Measurements from ENCODE around the gene RTN4IP1. TPM values are rescaled to one million over a fixed set of nuclear protein-coding genes. Genes with fewer than 3 reads are reported as not detected.
"Not testable (repeated sequence)": the region's sequence is repeated elsewhere in the genome, so short reads cannot be mapped to it uniquely, and the experiment has no call there.

RTN4IP1 gene
- total RNA-seq, 1 donor from 2014 or later: 9.0 TPM

DNA sequence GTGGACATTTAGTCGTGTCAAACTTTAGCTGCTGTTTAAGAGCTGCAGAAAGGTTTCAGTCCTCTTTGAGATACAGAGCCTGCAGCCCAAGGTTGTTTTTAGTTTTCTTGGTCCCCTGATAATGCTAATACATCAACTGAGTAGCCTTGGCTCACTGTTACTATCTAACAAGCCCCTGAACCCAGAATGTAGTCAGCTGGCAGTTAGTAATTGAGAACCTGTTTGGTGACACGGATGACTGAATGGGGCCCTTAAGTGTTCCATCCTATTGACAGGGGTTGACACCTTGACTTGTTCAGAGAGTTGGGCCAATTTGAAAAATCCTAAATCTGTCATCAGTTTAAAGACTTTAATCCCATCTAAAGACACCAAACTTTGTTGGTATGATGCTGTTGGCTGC lies 2.8 kb downstream of the RTN4IP1 start:
- DNase-seq: no peak

DNA sequence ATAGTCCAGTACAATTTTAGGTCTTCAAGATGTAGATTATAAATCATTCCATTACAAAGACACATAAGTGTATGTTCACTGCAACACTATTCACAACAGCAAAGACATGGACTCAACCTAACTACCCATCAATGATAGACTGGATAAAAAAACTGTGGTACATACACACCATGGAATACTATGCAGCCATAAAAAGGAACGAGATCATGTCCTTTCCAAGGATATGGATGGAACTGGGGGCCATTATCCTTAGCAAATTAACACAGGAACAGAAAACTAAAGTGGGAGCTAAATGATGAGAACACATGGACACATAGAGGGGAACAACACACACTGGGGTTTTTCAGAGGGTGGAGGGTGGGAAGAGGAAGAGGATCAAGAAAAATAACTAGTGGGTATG lies 6.3 kb downstream of the RTN4IP1 start:
- no peak for DNase-seq

DNA sequence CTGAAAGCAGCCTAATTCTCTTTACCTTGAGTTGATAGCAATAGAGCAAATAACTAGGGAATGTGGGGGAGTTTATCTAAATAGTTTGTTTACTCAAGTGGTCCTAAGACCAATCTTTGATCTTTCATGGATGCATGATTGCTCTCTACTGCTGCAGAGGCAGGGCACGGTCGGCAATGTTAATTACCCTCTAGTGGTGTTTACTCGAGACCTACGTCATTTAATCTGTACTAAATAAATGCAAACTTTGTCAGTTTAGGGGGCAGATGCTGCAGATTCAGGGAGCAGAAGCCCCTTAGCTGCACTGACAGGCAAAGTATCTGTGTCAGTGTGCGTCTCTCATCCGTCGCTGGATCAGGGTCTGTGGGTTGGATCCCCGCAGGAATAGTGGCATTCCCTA lies 6.9 kb downstream of the RTN4IP1 start:
- no peak for DNase-seq

DNA sequence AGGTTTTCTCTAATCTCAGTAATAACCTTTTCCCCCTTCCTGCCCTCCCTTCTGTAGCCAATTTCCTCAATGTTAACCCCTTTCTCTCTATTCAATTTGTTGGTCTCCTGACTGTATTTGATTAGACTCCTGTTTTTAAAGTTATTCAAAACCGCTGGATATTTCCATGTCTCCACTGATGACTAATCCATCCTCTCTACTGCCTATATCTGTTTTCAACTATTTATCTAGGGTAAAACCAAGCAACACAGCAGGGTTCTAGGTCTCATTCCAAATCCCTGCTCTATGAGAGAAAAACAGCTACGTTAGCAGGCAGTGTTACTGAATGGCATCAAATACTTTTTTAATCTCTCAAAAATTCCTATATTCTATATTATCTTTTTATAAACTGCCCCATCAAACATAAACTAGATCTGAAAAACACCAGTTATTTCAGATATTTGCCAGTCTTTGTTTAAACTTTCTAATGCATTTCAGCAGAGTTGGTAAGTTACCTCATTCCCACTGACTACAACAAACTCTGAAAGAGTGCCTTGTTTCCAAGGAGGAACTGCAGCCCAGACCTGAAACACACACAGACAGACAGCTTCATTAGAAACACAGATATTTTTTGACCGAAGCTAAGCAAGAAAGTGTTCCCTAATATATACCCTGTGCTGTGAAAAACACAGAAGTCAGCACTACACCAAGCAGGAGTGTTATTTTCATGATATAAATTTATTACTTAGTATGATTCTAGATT lies 8.2 kb downstream of the RTN4IP1 start:
- DNase-seq: no peak

DNA sequence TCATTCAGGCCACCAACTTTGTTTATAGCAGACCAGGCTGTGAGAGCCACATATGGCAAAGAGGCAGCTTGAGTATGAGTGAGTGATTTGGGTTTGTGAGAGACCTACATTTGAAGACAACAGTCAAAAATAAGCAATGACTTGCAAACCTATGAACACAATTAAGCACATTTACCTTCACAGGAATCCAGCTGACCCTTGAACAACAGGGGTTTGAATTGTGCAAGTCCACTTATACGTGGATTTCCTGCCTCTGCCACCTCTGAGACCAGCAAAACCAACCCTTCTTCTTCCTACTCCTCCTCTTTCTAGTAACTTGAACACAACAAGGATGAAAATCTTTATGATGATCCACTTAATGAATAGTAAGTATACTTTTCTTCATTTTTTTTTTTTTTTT lies 10.1 kb downstream of the RTN4IP1 start:
- no peak for DNase-seq

DNA sequence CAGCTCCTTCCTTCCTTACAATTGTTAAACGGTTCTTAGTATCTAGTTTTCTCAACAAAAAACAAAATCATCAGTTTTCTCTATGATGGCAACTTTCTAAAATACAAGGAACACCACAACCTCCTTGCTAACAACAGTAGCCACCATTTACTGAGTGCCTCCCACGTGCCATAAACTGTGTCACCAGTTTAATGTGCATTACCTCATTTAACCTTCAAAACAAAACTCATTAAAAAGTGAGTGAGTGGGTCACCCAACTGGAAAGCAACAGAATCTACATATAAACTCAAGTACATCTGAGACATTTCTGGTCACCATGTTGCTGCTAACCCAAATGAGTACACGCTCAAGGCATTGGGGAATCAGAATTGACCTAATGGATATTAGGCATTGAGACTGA lies 11.0 kb downstream of the RTN4IP1 start:
- no peak for DNase-seq

DNA sequence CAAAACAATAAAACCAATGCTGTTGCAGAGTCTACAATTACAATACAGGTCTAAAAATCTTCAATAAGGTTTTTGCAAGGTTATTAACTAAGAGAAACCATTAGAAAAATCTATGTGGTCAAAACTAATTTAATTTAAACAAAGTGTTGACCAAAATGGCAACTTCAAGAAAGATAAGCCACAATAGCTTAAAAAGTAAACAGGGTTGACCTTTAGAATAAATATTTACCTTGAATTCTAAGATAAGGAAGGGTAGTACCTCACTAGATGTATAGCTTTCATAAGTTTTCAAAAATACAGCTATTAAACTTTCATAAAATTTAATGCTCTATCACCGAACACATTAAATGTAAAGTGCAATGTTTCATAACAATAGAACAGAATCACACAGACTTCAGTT lies 11.4 kb downstream of the RTN4IP1 start:
- DNase-seq: no peak

DNA sequence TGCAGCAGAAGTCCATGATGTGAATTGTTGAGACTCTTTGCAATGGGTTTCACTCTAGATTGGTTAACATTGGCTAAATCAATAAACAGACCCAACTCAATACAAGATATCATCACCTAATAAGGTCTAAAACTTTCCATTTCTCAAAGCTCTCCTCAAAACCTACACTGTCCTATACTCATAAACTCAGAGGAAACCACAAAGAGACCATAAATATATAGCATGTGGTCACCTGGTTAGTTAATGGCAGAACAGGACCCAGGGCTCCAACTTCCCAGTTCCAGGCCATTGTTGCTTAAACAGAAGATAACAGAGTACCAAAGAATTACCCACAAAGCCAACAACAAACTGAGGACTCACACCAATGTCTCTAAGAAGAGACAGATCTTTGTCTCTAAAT lies 12.0 kb downstream of the RTN4IP1 start:
- DNase-seq: no peak

DNA sequence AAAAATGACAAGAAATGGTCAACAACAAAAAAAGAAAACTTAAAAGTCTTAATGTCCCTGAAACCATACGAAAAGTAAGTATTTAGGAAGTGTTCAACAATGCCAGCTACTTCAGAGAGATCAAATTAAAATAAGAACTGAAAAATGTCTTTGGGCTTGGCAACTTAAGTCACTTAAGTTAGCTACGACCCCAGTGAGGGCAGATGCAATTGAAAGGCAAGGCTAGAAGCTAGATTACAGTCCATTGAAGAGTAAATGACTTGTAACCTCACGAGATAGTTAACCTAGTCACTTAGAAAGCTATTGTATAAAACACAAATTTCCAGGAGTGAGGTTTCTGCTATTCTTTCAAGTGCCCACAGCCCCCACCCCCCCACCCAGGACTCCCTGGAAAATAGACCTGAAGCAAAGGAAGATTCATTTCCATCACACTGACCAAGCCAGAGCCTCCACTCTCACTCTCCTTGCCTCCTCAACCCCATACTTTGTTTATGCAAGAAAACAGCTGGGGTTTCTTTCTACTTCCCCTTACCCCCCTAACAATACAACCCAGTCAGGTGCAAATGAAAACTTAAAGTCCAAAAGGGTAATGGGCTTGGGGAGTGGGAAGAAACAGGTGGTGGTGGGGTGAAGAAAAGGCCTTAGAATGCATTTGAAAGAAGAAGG lies 14.6 kb downstream of the RTN4IP1 start:
- DNase-seq: no peak

DNA sequence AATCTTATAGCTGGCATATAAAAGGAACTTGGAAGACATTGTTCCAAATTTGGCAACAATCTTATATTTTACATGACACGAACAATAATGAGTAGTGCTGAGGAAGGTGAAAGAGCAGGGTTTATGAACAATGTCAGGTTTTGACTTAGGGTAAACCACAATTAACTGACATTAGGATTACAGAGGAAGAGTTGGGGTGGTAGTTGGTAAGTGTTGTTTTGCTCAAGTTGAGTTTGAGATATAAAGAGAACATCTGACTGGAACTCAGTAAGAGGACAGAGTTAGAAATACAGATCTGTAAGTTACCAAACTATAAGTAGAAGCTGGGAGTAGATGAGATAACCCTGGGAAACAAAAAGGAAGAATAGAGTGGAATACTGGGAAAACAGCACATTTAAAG lies 15.1 kb downstream of the RTN4IP1 start:
- DNase-seq: no peak

DNA sequence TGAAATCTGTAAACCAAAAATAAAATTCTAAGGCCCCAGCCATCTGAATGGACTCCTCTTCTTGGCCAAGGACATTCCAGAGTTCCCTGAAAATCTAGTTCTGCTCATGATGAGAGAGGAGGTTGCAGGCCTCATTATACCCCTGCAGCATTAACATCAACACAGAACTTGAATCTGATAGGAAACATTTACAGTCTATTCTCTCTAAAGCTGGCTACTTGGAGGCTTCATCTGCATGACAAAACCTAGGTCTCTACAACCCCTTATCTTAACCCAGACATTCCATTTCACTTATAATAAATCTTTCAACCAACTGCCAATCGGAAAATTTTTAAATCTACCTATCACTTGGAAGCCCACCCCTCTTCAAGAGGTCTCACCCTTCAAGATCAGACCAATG lies 15.7 kb downstream of the RTN4IP1 start:
- no peak for DNase-seq

DNA sequence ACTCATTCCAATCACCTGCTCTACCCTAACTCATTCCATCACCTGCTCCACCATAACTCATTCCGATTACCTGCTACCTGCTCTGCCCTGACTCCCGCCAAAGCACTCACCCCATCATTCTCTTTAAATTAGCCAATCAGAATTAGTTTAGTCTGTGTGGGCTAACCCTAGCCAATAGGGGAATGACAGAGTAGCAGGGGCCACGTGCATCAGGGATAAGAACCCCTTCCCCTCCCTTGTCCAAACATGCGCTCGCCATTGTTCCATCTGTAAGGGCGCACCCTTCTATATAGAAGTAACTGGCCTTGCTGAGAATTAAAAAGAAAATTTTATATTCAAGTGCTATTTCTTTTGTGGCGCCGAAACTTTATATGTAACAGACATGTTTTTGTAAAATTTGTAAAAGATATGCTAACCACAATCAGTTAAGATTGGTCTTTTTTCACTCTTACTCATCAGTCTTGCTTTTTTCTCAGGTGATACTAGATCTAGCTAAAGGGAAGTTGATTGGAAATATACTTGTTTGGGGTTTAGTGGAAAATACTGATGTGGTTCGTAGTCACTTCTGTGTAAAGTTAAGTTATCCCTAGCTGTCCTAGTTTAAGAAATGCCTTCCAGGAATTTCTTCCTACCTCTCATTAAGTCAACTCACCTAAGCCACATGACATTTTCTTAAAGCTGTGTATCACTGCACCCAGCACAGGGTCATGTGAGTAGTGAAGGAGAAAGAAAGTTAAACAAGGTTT lies 16.5 kb downstream of the RTN4IP1 start:
- DNase-seq: no peak

DNA sequence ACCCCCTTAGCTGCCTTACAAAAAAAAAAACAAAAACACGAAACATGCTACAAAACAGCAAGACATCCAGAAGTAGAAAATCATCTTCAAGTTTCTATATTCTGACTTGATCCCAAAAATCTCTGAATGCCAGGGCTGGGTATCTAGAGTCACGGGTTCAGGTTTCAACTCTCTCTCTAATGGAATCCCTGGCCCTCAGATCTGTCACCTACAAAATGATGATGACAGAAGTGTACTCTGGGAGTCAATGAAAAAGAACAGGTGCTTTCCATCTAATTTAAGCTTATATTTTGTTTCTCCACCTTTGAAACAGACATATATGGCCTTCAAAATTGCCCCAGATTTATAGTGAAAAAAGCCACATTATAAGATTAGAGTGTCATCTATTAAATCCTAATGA lies 18.3 kb downstream of the RTN4IP1 start:
- DNase-seq: no peak

DNA sequence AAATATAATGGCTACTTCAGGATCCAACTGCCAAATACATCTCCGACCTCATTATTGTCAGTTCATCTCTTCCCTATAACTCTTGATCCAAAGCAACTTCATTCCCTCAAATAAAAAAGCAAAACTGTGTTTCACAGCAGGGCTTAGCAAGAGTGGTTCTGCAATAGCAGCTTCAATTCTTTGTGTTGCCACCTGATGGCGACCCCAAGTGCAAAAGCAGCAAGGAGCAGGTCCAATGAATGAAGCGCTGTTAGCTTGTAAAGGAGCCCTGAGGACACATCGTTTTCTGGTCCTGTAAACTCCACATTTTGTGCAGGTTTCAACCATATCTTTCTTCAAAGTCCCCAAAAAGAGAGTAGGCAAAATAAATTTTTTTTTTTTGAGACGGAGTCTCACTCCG lies 19.6 kb downstream of the RTN4IP1 start:
- DNase-seq: no peak

DNA sequence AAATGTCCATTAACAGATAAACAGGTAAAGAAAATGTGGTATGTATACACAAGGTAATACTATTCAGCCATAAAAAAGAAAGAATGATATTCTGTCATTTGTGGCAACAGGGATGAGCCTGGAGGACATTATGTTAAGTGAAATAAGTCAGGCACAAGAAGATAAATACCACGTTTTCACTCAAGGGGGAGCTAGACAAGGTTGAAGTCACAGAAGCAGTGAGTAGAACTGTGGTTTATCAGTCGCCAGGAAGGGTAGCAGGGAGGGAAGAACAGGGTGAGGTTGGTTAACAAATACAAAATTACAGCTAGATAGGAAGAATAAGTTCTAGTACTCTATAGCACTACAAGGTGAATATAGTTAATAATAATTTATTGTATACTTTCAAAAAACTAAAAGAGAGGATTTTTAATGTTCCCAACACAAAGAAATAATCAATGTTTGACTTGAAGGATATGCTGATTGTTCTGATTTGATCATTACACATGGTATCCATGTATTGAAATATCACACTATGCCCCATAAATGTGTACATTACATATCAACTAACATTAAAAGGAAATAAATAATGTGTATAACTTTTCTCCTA lies 21.1 kb downstream of the RTN4IP1 start:
- DNase-seq: no peak

DNA sequence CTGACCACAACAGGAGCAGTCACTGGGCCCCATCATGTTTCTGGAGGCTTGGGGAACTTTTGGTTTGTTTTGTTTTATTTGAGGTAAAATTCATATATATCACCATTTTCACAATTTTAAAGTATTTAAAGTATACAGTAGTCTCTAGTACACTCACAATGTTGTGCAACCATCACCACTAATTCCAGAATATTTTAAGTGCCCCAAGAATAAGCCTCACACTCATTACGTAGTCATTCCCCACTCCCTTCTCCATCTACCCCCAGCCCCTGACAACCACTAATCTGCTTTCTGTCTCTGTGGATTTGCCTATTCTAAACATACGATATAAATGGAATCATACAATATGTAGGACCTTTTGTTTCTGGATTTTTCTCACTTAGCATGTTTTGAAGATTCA lies 29.0 kb downstream of the RTN4IP1 start:
- DNase-seq: no peak

DNA sequence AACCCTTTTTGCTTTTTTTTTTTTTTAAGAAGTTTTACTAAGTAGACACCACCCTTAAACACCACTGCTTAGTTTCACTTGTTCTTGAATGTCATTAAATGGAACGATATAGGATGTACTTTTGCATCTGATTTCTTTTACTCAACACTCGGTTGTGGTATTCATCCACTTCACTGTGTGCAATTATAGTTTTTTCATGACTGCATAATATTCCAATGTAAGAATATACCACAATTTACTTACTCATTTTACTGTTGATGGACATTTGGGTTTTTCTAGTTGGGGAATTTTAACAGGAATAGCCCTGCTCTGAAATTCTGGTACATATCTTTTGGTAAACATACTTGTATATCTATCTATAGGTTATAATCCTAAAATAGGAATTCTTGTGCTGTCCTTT lies 29.9 kb downstream of the RTN4IP1 start:
- no peak for DNase-seq

DNA sequence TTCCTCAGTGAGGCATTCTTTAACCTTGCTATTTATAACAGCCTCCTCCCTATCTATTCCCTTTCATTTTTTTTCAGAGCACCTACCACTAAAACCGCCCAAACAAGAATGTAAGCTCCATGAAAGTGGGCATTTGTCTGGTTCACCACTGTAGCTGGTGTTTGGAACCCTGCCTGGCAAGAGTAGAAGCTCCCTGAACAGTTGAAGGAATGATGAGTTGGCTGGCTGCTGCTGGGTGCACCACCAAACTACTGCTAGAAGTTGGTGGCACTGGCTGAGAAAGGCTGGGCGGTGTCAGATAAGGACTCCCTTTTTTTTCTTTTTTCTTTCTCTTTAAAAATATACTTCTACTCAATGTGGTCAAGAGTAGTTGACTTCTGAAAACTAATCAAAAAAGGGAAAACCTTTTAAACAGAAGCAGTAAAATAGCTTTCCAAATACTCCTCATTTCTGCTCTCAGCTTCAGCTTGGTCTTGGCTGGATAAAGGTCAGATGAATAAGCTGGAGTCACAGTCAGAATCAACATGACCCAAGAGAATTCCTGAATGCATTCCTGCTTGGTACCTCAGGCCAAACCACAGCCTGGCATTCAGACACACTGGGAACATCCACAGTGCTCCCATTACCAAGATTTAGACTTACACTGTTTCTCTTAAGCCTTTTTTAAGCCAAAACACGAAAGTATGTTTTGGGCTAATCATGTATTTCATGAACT lies 38.0 kb downstream of the RTN4IP1 start:
- no peak for DNase-seq

DNA sequence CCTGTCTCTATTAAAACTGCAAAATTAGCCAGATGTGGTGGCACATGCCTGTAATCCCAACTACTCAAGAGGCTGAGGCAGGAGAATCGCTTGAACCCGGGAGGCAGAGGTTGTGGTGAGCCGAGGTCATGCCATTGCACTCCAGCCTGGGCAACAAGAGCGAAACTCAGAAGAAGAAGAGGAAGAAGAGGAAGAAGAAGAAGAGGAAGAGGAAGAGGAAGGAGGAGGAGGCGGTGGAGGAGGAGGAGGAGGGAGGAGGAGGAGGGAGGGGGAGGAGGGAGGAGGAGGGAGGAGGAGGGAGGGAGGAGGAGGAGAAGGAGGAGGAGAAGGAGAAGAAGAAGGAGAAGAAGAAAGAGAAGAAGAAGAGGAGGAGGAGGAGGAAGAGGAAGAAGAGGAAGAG lies 40.4 kb downstream of the RTN4IP1 start:
- DNase-seq: not testable (repeated sequence)

DNA sequence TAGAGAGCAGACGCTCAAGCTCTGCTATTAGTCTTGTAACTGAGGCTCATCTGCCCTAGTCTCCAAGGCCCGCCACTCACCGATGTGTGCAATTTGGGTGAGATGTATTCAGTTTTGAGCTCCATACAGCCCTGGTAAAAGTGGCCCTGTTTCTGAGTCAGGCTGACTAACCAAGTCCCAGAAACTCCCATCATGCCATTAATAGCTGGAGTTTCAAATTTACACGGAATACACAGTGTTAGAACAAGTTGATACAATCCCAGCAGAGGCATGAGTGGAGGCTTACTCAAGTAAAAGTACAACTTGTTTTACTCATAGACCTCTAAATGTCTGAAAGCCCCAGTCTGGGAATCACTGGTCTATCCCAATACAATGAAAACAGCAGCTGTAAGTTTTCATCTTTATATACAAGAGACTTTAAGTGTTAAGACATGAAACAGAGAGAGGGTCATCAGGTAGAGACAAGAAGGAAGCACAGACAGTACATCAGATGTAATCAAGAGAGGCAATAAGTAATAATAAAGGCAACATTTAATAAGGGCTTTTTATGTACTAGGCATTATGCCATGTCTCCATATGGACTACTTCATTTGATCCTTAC lies 42.4 kb downstream of the RTN4IP1 start:
- no peak for DNase-seq

DNA sequence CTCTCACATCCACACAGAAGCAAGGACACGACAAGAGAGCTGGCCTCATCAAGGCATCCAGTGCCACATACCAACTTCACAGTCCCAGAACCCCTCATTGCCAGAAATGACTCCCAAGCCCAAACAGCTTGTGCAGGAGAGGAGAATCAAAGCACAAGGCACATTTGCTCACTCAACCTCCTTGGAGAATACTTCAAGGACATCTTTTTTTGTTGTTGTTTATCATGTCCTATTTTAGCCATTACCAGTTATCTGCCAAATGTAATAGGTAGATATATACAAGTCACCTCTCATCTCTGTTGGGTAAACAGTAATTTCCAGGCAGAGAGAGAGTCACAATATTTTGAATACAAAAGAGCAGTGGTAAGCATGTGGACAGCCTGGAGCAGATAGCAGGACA lies 47.8 kb downstream of the RTN4IP1 start:
- DNase-seq: no peak

DNA sequence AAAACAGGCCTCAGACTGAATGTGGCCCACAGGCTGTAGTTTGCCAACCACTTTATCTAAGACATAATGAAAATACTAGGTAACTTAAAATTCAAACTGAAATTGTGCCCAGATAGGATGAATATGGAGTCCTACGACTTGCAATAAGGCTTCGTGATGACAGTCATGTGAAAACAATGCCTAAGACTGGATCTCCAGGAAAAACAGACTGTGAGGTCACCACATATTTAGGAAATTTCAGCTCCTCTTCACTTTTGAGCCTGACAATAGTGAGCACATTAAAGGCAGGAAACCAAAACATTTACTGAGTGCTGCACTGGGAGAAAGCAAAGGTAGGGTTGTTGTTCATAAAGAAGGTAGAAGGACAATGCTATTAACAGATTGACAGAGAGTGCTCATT lies 50.0 kb downstream of the RTN4IP1 start:
- no peak for DNase-seq

All from occipital lobe (tissue), 2 donors.